Heart left ventricle (tissue), 16 donors: ENCODE data around the gene MYG1. TPM values are rescaled to one million over a fixed set of nuclear protein-coding genes. Genes with fewer than 3 reads are reported as not detected.
"Not testable (repeated sequence)": the region's sequence is repeated elsewhere in the genome, so short reads cannot be mapped to it uniquely, and the experiment has no call there.

Experiments
- ATAC-seq, 4 donors: fragments of 200-7000 bp; cut with Tn5 transposase; one replicate each; pipeline ENCODE4 v1.9.1; 2020 to 2022; ENCODE audit warnings: moderate library complexity in 4 of 4, mild to moderate bottlenecking in 3 of 4, moderate number of reproducible peaks in 1 of 4
- DNase-seq, 5 donors: peaks; one replicate each; pipeline ENCODE4 v3.0.0-alpha.2; 2020
- H3K27ac ChIP-seq, 12 donors: fragments of 200-600 bp; sonication (generic) in 4 of 12; one replicate each; pipeline versions ENCODE4 v1.5.0 to v1.8.0; 2016 to 2022; ENCODE audit warnings: mild to moderate bottlenecking in 2 of 12
- H3K27me3 ChIP-seq, 9 donors: fragments of 200-600 bp; sonication (generic) in 2 of 9; one replicate each; pipeline versions ENCODE4 v1.5.1 to v1.8.0; 2016 to 2022; ENCODE audit warnings: mild to moderate bottlenecking in 3 of 9
- H3K36me3 ChIP-seq, 9 donors: fragments of 200-600 bp; sonication (generic) in 2 of 9; one replicate each; pipeline versions ENCODE4 v1.5.0 to v1.8.0; 2018 to 2022; ENCODE audit warnings: mild to moderate bottlenecking in 2 of 9
- H3K4me1 ChIP-seq, 12 donors: fragments of 200-600 bp; sonication (generic) in 4 of 12; one replicate each; pipeline versions ENCODE4 v1.5.0 to v1.8.0; 2016 to 2022; ENCODE audit warnings: mild to moderate bottlenecking in 3 of 12
- H3K4me3 ChIP-seq, 12 donors: fragments of 200-600 bp; sonication (generic) in 4 of 12; one replicate each; pipeline versions ENCODE4 v1.5.0 to v1.8.0; 2017 to 2022; ENCODE audit warnings: mild to moderate bottlenecking in 9 of 12, moderate library complexity in 4 of 12
- H3K9me3 ChIP-seq, 12 donors: fragments of 200-600 bp; sonication (generic) in 4 of 12; one replicate each; pipeline versions ENCODE4 v1.5.0 to v1.8.0; 2016 to 2022; ENCODE audit warnings: mild to moderate bottlenecking in 1 of 12
- POLR2A ChIP-seq, 2 donors: fragments of 450-650 bp; IDR thresholded peaks; one replicate each; pipeline ENCODE4 v1.6.1; 2017; ENCODE audit warnings: antibody characterized with exemption in 2 of 2, mild to moderate bottlenecking in 2 of 2, moderate library complexity in 2 of 2
- WGBS, 4 donors: extraction: QIAGEN DNeasy Blood & Tissue Kit in 2 of 4; methylation state at CpG; one replicate each; pipeline versions ENCODE4 v1.1.5 to v1.1.7; 2013 to 2018; 5-methylcytosine and 5-hydroxymethylcytosine counted together
- intact Hi-C, 10 donors: fragments of 100-400 bp; cut with DNase I; formaldehyde crosslinking; loops; one replicate each; pipeline versions ENCODE4 v1.11.1 to v1.14.2; 2022
- polyA plus RNA-seq, 2 donors: library from polyadenylated mRNA; stranded (reverse); fragments of 200-250 nt; gene quantifications; one replicate each; pipeline ENCODE4 v1.2.3, GENCODE V29; 2013
- total RNA-seq, 9 donors: library from RNA; depleted of rRNA in 2 of 9; stranded (reverse); fragments of >200 nt in 2 of 9; fragmentation: NEBNext Ultra II Directional in 3 of 9; extraction: Animal tissue kit (Norgen Biotek cat#: 25700) in 3 of 9; gene quantifications; one replicate each; pipeline versions ENCODE4 v1.1.0 to v1.2.4, GENCODE V29; 2016 to 2023
- TF ChIP-seq, protein P1 (sequence below), 12 donors: fragments of 200-600 bp; sonication (generic) in 4 of 12; IDR thresholded peaks; one replicate each; pipeline versions ENCODE4 v1.5.0 to v1.8.0; 2018 to 2022; ENCODE audit warnings: antibody characterized with exemption in 12 of 12, mild to moderate bottlenecking in 5 of 12
- donor health status: ischemic (EF 13 %, LVEDD 7.1; RV severe dilation, severe dysfunction).
- donor health status: healthy with polysubstance abuse.
- donor health status: DM: no; HTN: yes; CAD: no.
- donor health status: DM: no; HTN: no; CAD: no.
- donor health status: ischemic (EF 25% LVEDD 6.9; RV normal size, moderate dysfunction).
- donor health status: ischemic (EF 25% LVEDD 5.7; RV mildly dilated, moderate dysfunction).
- donor health status: healthy.
- donor health status: DM: yes; HTN: yes; CAD: no.
- donor health status: ischemic (EF 35%, LVEDD 5.7; RV mildly dilated, moderate dysfunction).
- donor health status: nonischemic (EF 11% LVEDD 7.7; RV severe dilation, severe dysfunction).
- donor health status: DM: yes; HTN: yes; CAD: no.
- donor health status: PGD.
- donor health status: ischemic (EF 29% LVEDD 5.4; RV normal size, mild dysfunction).
- donor health status: nonischemic (EF 23%, LVEDD 6.1; RV moderate dilation, normal function).

Gene MYG1
- total and polyA plus RNA-seq, 11 donors: 32.1 to 58.6 (median 35.1) TPM

DNA sequence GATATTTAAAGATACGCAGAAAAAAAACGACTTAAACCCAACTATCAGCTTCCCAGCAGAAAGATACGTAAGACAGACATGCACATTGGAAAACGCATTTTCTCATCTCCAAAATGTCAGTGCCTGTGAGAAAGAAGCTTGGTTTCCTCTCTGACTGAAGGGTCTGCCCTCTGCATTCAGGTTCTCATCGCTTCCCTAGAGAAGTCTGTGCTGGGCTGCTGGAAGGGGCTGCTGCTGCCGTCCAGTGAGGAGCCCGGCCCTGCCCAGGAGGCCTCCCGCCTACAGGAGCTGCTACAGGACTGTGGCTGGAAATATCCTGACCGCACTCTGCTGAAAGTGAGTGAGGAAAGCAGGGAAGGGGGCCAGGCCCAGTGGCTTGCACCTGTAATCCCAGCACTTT is 8.8 kb upstream of the MYG1 start:
- peaks cover 0 to 20% (median 0%) of the 10 kb centered on the region in 9 donors for H3K36me3 ChIP-seq
- WGBS, 4 donors: 89 to 95% (median 94%) methylated on average over 9 of the region's 9 CpGs
- intact Hi-C loops: no loop called here
- H3K4me1 ChIP-seq: peaks cover 0 to 8% (median 2%) of the 10 kb centered on the region in 12 donors
- TF ChIP-seq, protein P1, sequence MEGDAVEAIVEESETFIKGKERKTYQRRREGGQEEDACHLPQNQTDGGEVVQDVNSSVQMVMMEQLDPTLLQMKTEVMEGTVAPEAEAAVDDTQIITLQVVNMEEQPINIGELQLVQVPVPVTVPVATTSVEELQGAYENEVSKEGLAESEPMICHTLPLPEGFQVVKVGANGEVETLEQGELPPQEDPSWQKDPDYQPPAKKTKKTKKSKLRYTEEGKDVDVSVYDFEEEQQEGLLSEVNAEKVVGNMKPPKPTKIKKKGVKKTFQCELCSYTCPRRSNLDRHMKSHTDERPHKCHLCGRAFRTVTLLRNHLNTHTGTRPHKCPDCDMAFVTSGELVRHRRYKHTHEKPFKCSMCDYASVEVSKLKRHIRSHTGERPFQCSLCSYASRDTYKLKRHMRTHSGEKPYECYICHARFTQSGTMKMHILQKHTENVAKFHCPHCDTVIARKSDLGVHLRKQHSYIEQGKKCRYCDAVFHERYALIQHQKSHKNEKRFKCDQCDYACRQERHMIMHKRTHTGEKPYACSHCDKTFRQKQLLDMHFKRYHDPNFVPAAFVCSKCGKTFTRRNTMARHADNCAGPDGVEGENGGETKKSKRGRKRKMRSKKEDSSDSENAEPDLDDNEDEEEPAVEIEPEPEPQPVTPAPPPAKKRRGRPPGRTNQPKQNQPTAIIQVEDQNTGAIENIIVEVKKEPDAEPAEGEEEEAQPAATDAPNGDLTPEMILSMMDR (IDR thresholded peaks at IDR 0.05): no peak
- TF ChIP-seq POLR2A (IDR thresholded peaks at IDR 0.05): no peak
- ATAC-seq: no peak
- no peak overlapping the region for H3K27ac ChIP-seq
- H3K9me3 ChIP-seq: no peaks in the 10 kb centered on the region
- no peak for DNase-seq
- H3K27me3 ChIP-seq: no peaks in the 10 kb centered on the region
- no peak overlapping the region for H3K4me3 ChIP-seq

DNA sequence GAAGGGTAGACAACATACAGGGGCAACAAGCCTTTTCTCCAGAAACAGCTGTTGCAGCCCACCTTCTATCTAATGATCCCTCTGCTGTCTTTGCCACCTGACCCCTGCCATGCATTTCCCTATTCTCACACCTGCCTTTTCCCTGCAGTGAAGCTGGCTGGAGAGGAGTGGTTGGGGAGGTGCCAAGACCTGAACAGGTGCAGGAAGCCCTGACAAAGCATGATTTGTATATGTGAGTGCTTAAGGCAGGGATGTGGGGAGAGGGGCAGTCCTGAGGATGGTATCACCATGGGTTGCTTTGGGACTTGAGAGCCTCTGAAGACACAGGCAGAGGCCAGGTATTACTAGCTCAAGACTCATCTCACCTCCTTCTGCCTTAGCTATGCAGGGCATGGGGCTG is 7.1 kb upstream of the MYG1 start:
- Histone ChIP-seq H3K4me3 (no peak overlapping the region), H3K9me3 (no peaks in the 10 kb centered on the region), H3K27ac (no peak overlapping the region), H3K36me3 (peaks cover 0 to 31% (median 2%) of the 10 kb centered on the region in 9 donors), H3K27me3 (no peaks in the 10 kb centered on the region), H3K4me1 (peaks cover 0 to 26% (median 17%) of the 10 kb centered on the region in 12 donors)
- no peak for DNase-seq
- TF ChIP-seq, protein P1 (IDR thresholded peaks at IDR 0.05): no peak
- TF ChIP-seq POLR2A (IDR thresholded peaks at IDR 0.05): no peak
- intact Hi-C loops: no loop called here
- ATAC-seq: no peak

DNA sequence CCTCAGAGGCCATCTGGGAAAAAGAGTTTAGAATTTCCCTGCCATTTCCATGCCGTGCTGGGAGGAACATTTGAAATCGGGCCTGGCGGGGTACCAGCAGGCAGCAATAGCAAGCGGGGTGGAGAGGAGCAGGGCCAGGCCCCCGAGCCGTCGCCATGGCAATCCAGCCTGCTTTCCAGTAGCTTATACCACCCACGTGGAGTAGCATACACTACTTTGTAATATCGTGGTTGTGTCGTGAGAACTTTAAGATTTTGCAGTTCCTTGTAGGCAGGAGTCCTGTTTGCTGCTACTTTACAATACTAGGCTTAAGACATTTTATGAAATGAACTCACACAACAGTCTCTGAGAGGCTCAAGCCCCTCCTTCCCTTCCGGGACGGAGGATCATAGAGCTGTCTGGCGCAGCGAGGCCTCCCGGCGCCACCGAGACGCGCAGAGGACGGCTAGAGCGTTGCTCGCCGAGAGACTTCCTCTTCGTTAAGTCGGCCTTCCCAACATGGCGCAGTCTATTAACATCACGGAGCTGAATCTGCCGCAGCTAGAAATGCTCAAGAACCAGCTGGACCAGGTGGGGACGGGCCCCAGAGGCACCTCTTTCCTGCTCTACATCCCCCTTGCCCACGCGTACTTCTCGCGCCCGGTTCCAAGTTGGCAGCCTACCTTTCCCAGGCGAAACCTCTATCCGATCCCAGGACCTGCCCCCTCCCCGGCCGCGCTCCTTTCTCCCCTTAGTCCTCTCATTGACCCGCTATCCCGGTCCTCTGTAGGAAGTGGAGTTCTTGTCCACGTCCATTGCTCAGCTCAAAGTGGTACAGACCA is 4.2 kb upstream of the MYG1 start, which contains the start of gene PFDN5:
Gene PFDN5, plus strand, starts transcription at position 473 of the 821 bp plus-strand sequence. Its CDS starts 26 bp downstream, at position 499.
- peak in 1 of 2 donors; percentile 49 for TF ChIP-seq POLR2A (IDR thresholded peaks at IDR 0.05)
- TF ChIP-seq, protein P1 (IDR thresholded peaks at IDR 0.05): peak in 3 of 12 donors; percentile 7 to 24 (median 21)
- peak within 1 kb of the TSS; percentile 71 to 95 (median 86) for H3K4me3 ChIP-seq
- peak within 1 kb of the TSS; percentile 60 to 96 (median 87) for H3K27ac ChIP-seq
- no peaks in the 10 kb centered on the region for H3K27me3 ChIP-seq
- peaks cover 0 to 27% (median 16%) of the 10 kb centered on the region in 9 donors for H3K36me3 ChIP-seq
- ATAC-seq (peak; percentile 87 to 95 (median 92)), DNase-seq (peak; percentile 90 to 95 (median 93))
- intact Hi-C loops: loop anchor here in 1 of 10 donors (1.0 kb wide), 1 partner anchor 26 kb away; the partner anchor contains the start of gene AAAS
- H3K9me3 ChIP-seq: no peaks in the 10 kb centered on the region
- peaks cover 0 to 52% (median 29%) of the 10 kb centered on the region in 12 donors for H3K4me1 ChIP-seq
- WGBS, 4 donors: 2 to 3% (median 2%) methylated on average over 31 to 42 of the region's 42 CpGs

- intact Hi-C loops: loop anchor here in 1 of 10 donors (1.0 kb wide), 1 partner anchor 25 kb away; the partner anchor contains the start of gene AAAS
- H3K27ac ChIP-seq: peak overlapping the region; percentile 60 to 96 (median 87)
- ATAC-seq (no peak), DNase-seq (no peak)
- peaks cover 0 to 29% (median 16%) of the 10 kb centered on the region in 9 donors for H3K36me3 ChIP-seq
- H3K4me3 ChIP-seq: peak overlapping the region; percentile 71 to 95 (median 86)
- H3K4me1 ChIP-seq: peaks cover 3 to 58% (median 35%) of the 10 kb centered on the region in 12 donors
- H3K27me3 ChIP-seq: no peaks in the 10 kb centered on the region
- no peaks in the 10 kb centered on the region for H3K9me3 ChIP-seq
- 3 to 4% (median 3%) methylated on average over 12 of the region's 12 CpGs for WGBS, 4 donors
- TF ChIP-seq POLR2A (IDR thresholded peaks at IDR 0.05): no peak
These were observed 3.6 kb upstream of the MYG1 start for GRCh38 chr12:53295891-53296219.

DNA sequence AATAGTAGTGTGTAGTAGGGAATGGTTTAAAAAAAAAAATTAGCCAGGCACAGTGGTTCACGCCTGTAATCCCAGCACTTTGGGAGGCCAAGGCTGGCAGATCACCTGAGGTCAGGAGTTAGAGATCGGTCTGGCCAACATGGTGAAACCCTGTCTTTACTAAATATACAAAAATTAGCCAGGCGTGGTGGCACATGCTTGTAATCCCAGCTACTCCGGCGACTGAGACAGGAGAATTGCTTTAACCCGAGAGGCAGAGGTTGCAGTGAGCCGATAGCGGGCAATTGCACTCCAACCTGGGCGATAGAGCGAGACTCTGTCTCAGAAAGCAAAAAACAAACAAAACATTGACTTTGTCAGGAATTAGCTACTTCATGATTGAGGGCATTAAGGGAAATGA is 2.4 kb upstream of the MYG1 start:
- Histone ChIP-seq H3K36me3 (peaks cover 0 to 40% (median 27%) of the 10 kb centered on the region in 9 donors), H3K4me3 (peak overlapping the region in 2 of 12 donors; percentile 21 to 79), H3K4me1 (peaks cover 3 to 69% (median 39%) of the 10 kb centered on the region in 12 donors), H3K27ac (peak overlapping the region in 1 of 12 donors; percentile 96)
- ATAC-seq, H3K27me3 ChIP-seq, DNase-seq, intact Hi-C loops, H3K9me3 ChIP-seq: not testable (repeated sequence)
- 93 to 96% (median 94%) methylated on average over 10 of the region's 10 CpGs for WGBS, 4 donors
